Measurements from ENCODE around the gene RAB12.
"Not testable (repeated sequence)": the region's sequence is repeated elsewhere in the genome, so short reads cannot be mapped to it uniquely, and the experiment has no call there.

The RAB12 gene

GRCh38 chr18:8614875-8615274 is 5.6 kb downstream of the RAB12 start:
- DNase-seq, result no peak

- DNase-seq, result peak; percentile 85
Observed at GRCh38 chr18:8615397-8616027, 6.3 kb downstream of the RAB12 start.

GRCh38 chr18:8616028-8616401 is 6.8 kb downstream of the RAB12 start:
- peak; percentile 13 for DNase-seq

GRCh38 chr18:8617907-8618306 is 8.7 kb downstream of the RAB12 start:
- DNase-seq, result no peak

- no peak for DNase-seq
Observed at GRCh38 chr18:8619041-8619440, 9.8 kb downstream of the RAB12 start.

- DNase-seq, result no peak
Observed at GRCh38 chr18:8619835-8620577, 10.8 kb downstream of the RAB12 start.

GRCh38 chr18:8620845-8621244 is 11.6 kb downstream of the RAB12 start:
- no peak for DNase-seq

GRCh38 chr18:8622625-8623024 is 13.4 kb downstream of the RAB12 start:
- not testable (repeated sequence) for DNase-seq

- no peak for DNase-seq
Observed at GRCh38 chr18:8623549-8624106, 14.4 kb downstream of the RAB12 start.

GRCh38 chr18:8625461-8626092 is 16.3 kb downstream of the RAB12 start:
- no peak for DNase-seq

GRCh38 chr18:8626414-8627106 is 17.3 kb downstream of the RAB12 start:
- DNase-seq, result no peak

GRCh38 chr18:8627107-8627472 is 17.9 kb downstream of the RAB12 start:
- no peak for DNase-seq

GRCh38 chr18:8627540-8627939 is 18.3 kb downstream of the RAB12 start:
- no peak for DNase-seq

GRCh38 chr18:8629602-8630001 is 20.4 kb downstream of the RAB12 start:
- DNase-seq, result no peak

GRCh38 chr18:8630546-8630945 is 21.3 kb downstream of the RAB12 start:
- no peak for DNase-seq

GRCh38 chr18:8631265-8631664 is 22.0 kb downstream of the RAB12 start:
- DNase-seq, result no peak

GRCh38 chr18:8632386-8632785 is 23.1 kb downstream of the RAB12 start:
- DNase-seq, result no peak

GRCh38 chr18:8634508-8634907 is 25.3 kb downstream of the RAB12 start:
- DNase-seq, result no peak

- no peak for DNase-seq
Observed at GRCh38 chr18:8635087-8635486, 25.9 kb downstream of the RAB12 start.

GRCh38 chr18:8639762-8640161 is 30.5 kb downstream of the RAB12 start:
- DNase-seq, result no peak

GRCh38 chr18:8643326-8643878 is 34.2 kb downstream of the RAB12 start:
- no peak for DNase-seq

- DNase-seq, result not testable (repeated sequence)
Observed at GRCh38 chr18:8647359-8647758, 38.1 kb downstream of the RAB12 start.

Data from NCI-H226 (cell line).